ENCODE data around the gene FAM120B. TPM values are rescaled to one million over a fixed set of nuclear protein-coding genes. Genes with fewer than 3 reads are reported as not detected.
A peak's percentile ranks its signal among the peaks of the same experiment; 100 is the strongest.
"Not testable (repeated sequence)": the region's sequence is repeated elsewhere in the genome, so short reads cannot be mapped to it uniquely, and the experiment has no call there.

Gene FAM120B
- total and polyA plus RNA-seq, 4 donors, result 5.5 to 38.5 (median 20.4) TPM

DNA sequence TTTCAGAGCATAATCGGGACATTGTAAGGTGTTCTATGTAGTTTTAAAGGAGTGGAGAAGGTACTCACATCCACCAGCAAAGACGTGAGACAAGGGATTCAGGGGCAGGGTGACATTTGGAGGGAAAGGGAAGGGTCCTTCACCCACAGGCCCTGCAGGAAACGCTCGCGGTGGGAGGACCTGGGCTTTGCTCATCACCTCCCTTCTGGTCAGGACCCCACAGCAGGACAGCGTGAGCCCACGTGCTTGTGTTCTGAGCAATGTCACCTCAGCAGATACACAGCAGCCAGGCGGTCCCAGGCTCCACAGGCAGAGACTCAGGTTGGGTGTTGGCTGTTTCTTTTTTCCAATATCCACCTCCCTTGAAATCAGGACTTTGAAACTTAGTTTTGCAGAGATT is 43.1 kb upstream of the FAM120B start:
- H3K27ac ChIP-seq (ENCODE audit: low read depth in 1 of 2, low read length in 2 of 2), result no peak overlapping the region
- 89 to 92% methylated on average over 8 of the region's 8 CpGs for WGBS, 2 donors
- DNase-seq (no peak), ATAC-seq (ENCODE audit: low FRiP score) (peak; percentile 22)
- no peaks in the 10 kb centered on the region for H3K36me3 ChIP-seq (ENCODE audit: control insufficient read depth in 1 of 2, insufficient read depth in 2 of 2, low read length in 1 of 2)
- H3K27me3 ChIP-seq (ENCODE audit: control insufficient read depth in 1 of 2, insufficient read depth in 2 of 2, low read length in 1 of 2), result no peaks in the 10 kb centered on the region
- no peak overlapping the region for H3K4me3 ChIP-seq (ENCODE audit: low read length in 2 of 2)
- intact Hi-C loops (cut with DNase I), result no loop called here
- H3K9me3 ChIP-seq (ENCODE audit: control insufficient read depth, low read length), result no peaks in the 10 kb centered on the region
- no peaks in the 10 kb centered on the region for H3K4me1 ChIP-seq (ENCODE audit: control insufficient read depth in 1 of 2, insufficient read depth in 2 of 2, low read length in 2 of 2)

GRCh38 chr6:170264086-170264485 is 42.5 kb upstream of the FAM120B start:
- DNase-seq (peak in 1 of 2 donors; percentile 12), ATAC-seq (ENCODE audit: low FRiP score) (no peak)
- Histone ChIP-seq H3K4me3 (ENCODE audit: low read length in 2 of 2) (no peak overlapping the region), H3K36me3 (ENCODE audit: control insufficient read depth in 1 of 2, insufficient read depth in 2 of 2, low read length in 1 of 2) (no peaks in the 10 kb centered on the region), H3K4me1 (ENCODE audit: control insufficient read depth in 1 of 2, insufficient read depth in 2 of 2, low read length in 2 of 2) (no peaks in the 10 kb centered on the region), H3K27me3 (ENCODE audit: control insufficient read depth in 1 of 2, insufficient read depth in 2 of 2, low read length in 1 of 2) (no peaks in the 10 kb centered on the region), H3K9me3 (ENCODE audit: control insufficient read depth, low read length) (no peaks in the 10 kb centered on the region), H3K27ac (ENCODE audit: low read depth in 1 of 2, low read length in 2 of 2) (no peak overlapping the region)
- 88 to 92% methylated on average over 7 of the region's 7 CpGs for WGBS, 2 donors
- intact Hi-C loops (cut with DNase I), result no loop called here

- WGBS, 2 donors, result 89 to 93% methylated on average over 12 of the region's 12 CpGs
- H3K4me1 ChIP-seq (ENCODE audit: control insufficient read depth in 1 of 2, insufficient read depth in 2 of 2, low read length in 2 of 2); H3K36me3 ChIP-seq (ENCODE audit: control insufficient read depth in 1 of 2, insufficient read depth in 2 of 2, low read length in 1 of 2); H3K4me3 ChIP-seq (ENCODE audit: low read length in 2 of 2); DNase-seq; intact Hi-C loops (cut with DNase I); H3K27ac ChIP-seq (ENCODE audit: low read depth in 1 of 2, low read length in 2 of 2); H3K9me3 ChIP-seq (ENCODE audit: control insufficient read depth, low read length); ATAC-seq (ENCODE audit: low FRiP score); H3K27me3 ChIP-seq (ENCODE audit: control insufficient read depth in 1 of 2, insufficient read depth in 2 of 2, low read length in 1 of 2): not testable (repeated sequence)
These were observed 41.9 kb upstream of the FAM120B start for GRCh38 chr6:170264644-170265043.

GRCh38 chr6:170265655-170266054 is 40.9 kb upstream of the FAM120B start:
- peak in 1 of 2 donors; percentile 24 for DNase-seq
- no peak for ATAC-seq (ENCODE audit: low FRiP score)
- no peak overlapping the region for H3K27ac ChIP-seq (ENCODE audit: low read depth in 1 of 2, low read length in 2 of 2)
- H3K27me3 ChIP-seq (ENCODE audit: control insufficient read depth in 1 of 2, insufficient read depth in 2 of 2, low read length in 1 of 2), result no peaks in the 10 kb centered on the region
- WGBS, 2 donors, result 89 to 91% methylated on average over 22 of the region's 22 CpGs
- no peaks in the 10 kb centered on the region for H3K36me3 ChIP-seq (ENCODE audit: control insufficient read depth in 1 of 2, insufficient read depth in 2 of 2, low read length in 1 of 2)
- intact Hi-C loops (cut with DNase I), result no loop called here
- no peak overlapping the region for H3K4me3 ChIP-seq (ENCODE audit: low read length in 2 of 2)
- H3K4me1 ChIP-seq (ENCODE audit: control insufficient read depth in 1 of 2, insufficient read depth in 2 of 2, low read length in 2 of 2), result no peaks in the 10 kb centered on the region
- no peaks in the 10 kb centered on the region for H3K9me3 ChIP-seq (ENCODE audit: control insufficient read depth, low read length)

DNA sequence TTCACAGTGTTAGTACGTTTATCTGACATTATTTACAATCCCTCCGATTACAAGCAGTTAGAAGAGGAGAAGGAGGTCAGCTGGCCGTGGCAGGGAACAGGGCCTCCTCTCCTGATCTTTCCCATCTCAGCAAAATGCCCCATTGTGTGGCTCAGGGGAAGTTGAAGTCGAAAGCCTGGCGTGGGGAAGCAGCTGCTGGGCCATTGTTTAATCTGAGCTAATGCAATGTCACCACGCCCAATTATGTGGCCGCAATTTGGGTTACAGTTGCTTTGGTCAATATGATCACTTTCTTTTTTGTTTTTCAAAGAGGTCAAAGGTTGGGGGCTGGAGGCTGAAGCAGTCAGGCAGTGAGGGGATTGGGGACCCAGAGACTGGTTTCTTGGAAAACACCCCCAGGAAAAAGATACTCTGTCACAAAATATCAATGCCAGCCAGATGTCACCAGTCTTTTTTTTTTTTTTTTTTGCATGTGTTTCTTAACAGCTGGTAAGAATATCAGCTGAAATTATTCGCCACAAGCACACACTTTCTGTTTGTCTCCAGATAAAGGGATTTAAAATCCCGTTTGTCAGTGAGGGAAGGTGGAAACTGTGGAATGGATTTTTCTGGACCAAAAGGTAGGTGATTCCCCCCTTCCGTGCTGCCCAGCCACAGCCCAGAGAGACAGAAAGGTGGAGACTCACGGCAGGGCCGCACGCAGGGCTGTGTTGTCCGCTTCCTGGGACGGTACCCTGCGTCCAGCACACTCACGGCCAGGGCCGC is 40.3 kb upstream of the FAM120B start:
- Histone ChIP-seq H3K36me3 (ENCODE audit: control insufficient read depth in 1 of 2, insufficient read depth in 2 of 2, low read length in 1 of 2) (no peaks in the 10 kb centered on the region), H3K27ac (ENCODE audit: low read depth in 1 of 2, low read length in 2 of 2) (no peak overlapping the region), H3K4me3 (ENCODE audit: low read length in 2 of 2) (no peak overlapping the region), H3K4me1 (ENCODE audit: control insufficient read depth in 1 of 2, insufficient read depth in 2 of 2, low read length in 2 of 2) (no peaks in the 10 kb centered on the region), H3K27me3 (ENCODE audit: control insufficient read depth in 1 of 2, insufficient read depth in 2 of 2, low read length in 1 of 2) (no peaks in the 10 kb centered on the region), H3K9me3 (ENCODE audit: control insufficient read depth, low read length) (no peaks in the 10 kb centered on the region)
- DNase-seq (peak in 1 of 2 donors; percentile 47), ATAC-seq (ENCODE audit: low FRiP score) (no peak)
- intact Hi-C loops (cut with DNase I), result no loop called here
- WGBS, 2 donors, result 85 to 86% methylated on average over 17 to 18 of the region's 18 CpGs

GRCh38 chr6:170267688-170268087 is 38.9 kb upstream of the FAM120B start:
- 87 to 90% methylated on average over 14 of the region's 14 CpGs for WGBS, 2 donors
- DNase-seq (peak in 1 of 2 donors; percentile 8), ATAC-seq (ENCODE audit: low FRiP score) (no peak)
- H3K9me3 ChIP-seq (ENCODE audit: control insufficient read depth, low read length), result no peaks in the 10 kb centered on the region
- H3K27me3 ChIP-seq (ENCODE audit: control insufficient read depth in 1 of 2, insufficient read depth in 2 of 2, low read length in 1 of 2), result no peaks in the 10 kb centered on the region
- no peaks in the 10 kb centered on the region for H3K36me3 ChIP-seq (ENCODE audit: control insufficient read depth in 1 of 2, insufficient read depth in 2 of 2, low read length in 1 of 2)
- H3K4me3 ChIP-seq (ENCODE audit: low read length in 2 of 2), result no peak overlapping the region
- intact Hi-C loops (cut with DNase I), result no loop called here
- H3K4me1 ChIP-seq (ENCODE audit: control insufficient read depth in 1 of 2, insufficient read depth in 2 of 2, low read length in 2 of 2), result no peaks in the 10 kb centered on the region
- no peak overlapping the region for H3K27ac ChIP-seq (ENCODE audit: low read depth in 1 of 2, low read length in 2 of 2)

GRCh38 chr6:170268216-170269129 is 38.1 kb upstream of the FAM120B start:
- Histone ChIP-seq H3K27me3 (ENCODE audit: control insufficient read depth in 1 of 2, insufficient read depth in 2 of 2, low read length in 1 of 2) (no peaks in the 10 kb centered on the region), H3K4me3 (ENCODE audit: low read length in 2 of 2) (no peak overlapping the region), H3K4me1 (ENCODE audit: control insufficient read depth in 1 of 2, insufficient read depth in 2 of 2, low read length in 2 of 2) (no peaks in the 10 kb centered on the region), H3K27ac (ENCODE audit: low read depth in 1 of 2, low read length in 2 of 2) (no peak overlapping the region), H3K9me3 (ENCODE audit: control insufficient read depth, low read length) (no peaks in the 10 kb centered on the region), H3K36me3 (ENCODE audit: control insufficient read depth in 1 of 2, insufficient read depth in 2 of 2, low read length in 1 of 2) (no peaks in the 10 kb centered on the region)
- peak in 1 of 2 donors; percentile 41 for DNase-seq
- intact Hi-C loops (cut with DNase I), result no loop called here
- WGBS, 2 donors, result 89 to 92% methylated on average over 22 of the region's 22 CpGs
- ATAC-seq (ENCODE audit: low FRiP score), result no peak

DNA sequence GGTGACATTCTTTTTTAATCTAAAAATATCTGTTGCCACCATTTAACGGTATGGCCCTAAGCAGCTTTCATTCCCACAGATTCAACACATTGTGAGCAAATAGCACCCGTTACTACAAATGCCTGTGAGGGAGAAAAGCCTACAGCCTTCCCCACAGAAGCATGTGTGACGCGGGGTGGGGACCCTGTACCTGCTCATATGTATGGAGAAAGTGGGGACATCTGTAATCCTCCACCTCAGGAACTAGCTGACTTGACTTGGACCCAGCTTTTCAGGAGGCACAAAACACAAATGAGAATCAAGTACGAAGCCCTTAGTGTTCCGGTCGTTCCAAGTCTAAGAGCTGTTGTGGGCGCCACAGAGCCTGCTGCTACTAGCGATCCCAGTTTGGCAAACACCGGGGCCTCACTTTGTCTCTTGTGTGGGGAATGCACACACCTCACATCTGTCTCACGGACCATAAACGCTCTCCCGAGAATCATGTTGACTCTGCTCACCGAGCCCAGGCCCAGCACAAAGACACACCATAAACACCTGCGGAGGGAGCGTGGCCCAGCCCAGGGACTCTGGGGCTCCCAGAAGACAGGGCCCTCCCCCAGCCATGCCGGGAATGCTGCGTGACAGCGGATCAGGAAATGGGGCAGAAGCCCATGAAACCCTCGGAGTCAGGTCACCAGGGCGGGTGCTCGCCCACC is 37.3 kb upstream of the FAM120B start:
- H3K27ac ChIP-seq (ENCODE audit: low read depth in 1 of 2, low read length in 2 of 2), result no peak overlapping the region
- intact Hi-C loops (cut with DNase I), result no loop called here
- 85 to 87% methylated on average over 22 of the region's 22 CpGs for WGBS, 2 donors
- H3K36me3 ChIP-seq (ENCODE audit: control insufficient read depth in 1 of 2, insufficient read depth in 2 of 2, low read length in 1 of 2), result no peaks in the 10 kb centered on the region
- no peaks in the 10 kb centered on the region for H3K4me1 ChIP-seq (ENCODE audit: control insufficient read depth in 1 of 2, insufficient read depth in 2 of 2, low read length in 2 of 2)
- ATAC-seq (ENCODE audit: low FRiP score), result no peak
- no peaks in the 10 kb centered on the region for H3K27me3 ChIP-seq (ENCODE audit: control insufficient read depth in 1 of 2, insufficient read depth in 2 of 2, low read length in 1 of 2)
- no peaks in the 10 kb centered on the region for H3K9me3 ChIP-seq (ENCODE audit: control insufficient read depth, low read length)
- H3K4me3 ChIP-seq (ENCODE audit: low read length in 2 of 2), result no peak overlapping the region
- DNase-seq, result peak in 1 of 2 donors; percentile 31

Data from aorta (tissue), 5 donors.